Esophagus muscularis mucosa (tissue), 4 donors: ENCODE data around the gene PRSS21. TPM values are rescaled to one million over a fixed set of nuclear protein-coding genes. Genes with fewer than 3 reads are reported as not detected.

ENCODE experiments used
- DNase-seq: peaks from one replicate; pipeline ENCODE4 v3.0.0-alpha.2; 2017; ENCODE audit errors: extremely low spot score
- H3K27ac ChIP-seq, 4 donors: fragments of 200-600 bp; sonication (generic); replicated peaks in 1 of 4; 1 replicate in 3 of 4; 2 replicates in 1 of 4; pipeline ENCODE4 v1.5.1; 2016 to 2019; ENCODE audit warnings: mild to moderate bottlenecking in 1 of 4
- H3K27me3 ChIP-seq, 4 donors: fragments of 200-600 bp; sonication (generic); one replicate each; pipeline versions ENCODE4 v1.5.1 to v1.6.0; 2016 to 2019
- H3K36me3 ChIP-seq, 4 donors: fragments of 200-600 bp; sonication (generic); one replicate each; pipeline ENCODE4 v1.5.1; 2016 to 2019
- H3K4me1 ChIP-seq, 4 donors: fragments of 200-600 bp; sonication (generic); one replicate each; pipeline ENCODE4 v1.5.1; 2016 to 2019
- H3K4me3 ChIP-seq, 4 donors: fragments of 200-600 bp; sonication (generic); 1 replicate in 2 of 4; 2 replicates in 2 of 4; pipeline ENCODE4 v1.5.1; 2016 to 2019; ENCODE audit warnings: mild to moderate bottlenecking in 4 of 4, moderate library complexity in 1 of 4
- H3K9me3 ChIP-seq, 4 donors: fragments of 200-600 bp; sonication (generic); 1 replicate in 3 of 4; 2 replicates in 1 of 4; pipeline ENCODE4 v1.5.1; 2016 to 2019
- EP300 ChIP-seq: sonication (generic); formaldehyde crosslinking; IDR thresholded peaks from one replicate; pipeline ENCODE4 v1.6.1; 2017; ENCODE audit warnings: antibody characterized with exemption
- POLR2A ChIP-seq: fragments of 450-650 bp; IDR thresholded peaks from one replicate; pipeline ENCODE4 v1.6.1; 2017; ENCODE audit warnings: antibody characterized with exemption, moderate library complexity, mild to moderate bottlenecking, low read depth
- POLR2AphosphoS5 ChIP-seq, 2 donors: sonication (generic); formaldehyde crosslinking; IDR thresholded peaks; one replicate each; pipeline ENCODE4 v1.6.1; 2017; ENCODE audit warnings: antibody characterized with exemption in 2 of 2
- WGBS: methylation state at CpG from one replicate; pipeline ENCODE4 v1.1.5; 2018; 5-methylcytosine and 5-hydroxymethylcytosine counted together
- intact Hi-C: fragments of 100-400 bp; cut with DNase I; formaldehyde crosslinking; loops from one replicate; pipeline ENCODE4 v1.15.1; 2023
- small RNA-seq, 3 donors: library from RNA; depleted of rRNA; stranded (forward); fragments of <200 nt; gene quantifications; one replicate each; pipeline ENCODE3, GENCODE V24; 2016
- total RNA-seq, 4 donors: library from RNA; depleted of rRNA; stranded (reverse); fragments of >200 nt; gene quantifications; one replicate each; pipeline versions ENCODE4 v1.1.0 to v1.2.1, GENCODE V29; 2016
- TF ChIP-seq, protein P1 (sequence below), 3 experiments: fragments of 200-600 bp in 2 of 3; fragments of 450-650 bp in 1 of 3; sonication (generic) in 2 of 3; IDR thresholded peaks; one replicate each; pipeline ENCODE4 v1.5.1; 2017 to 2019; ENCODE audit warnings: antibody characterized with exemption in 3 of 3, mild to moderate bottlenecking in 2 of 3, moderate library complexity in 1 of 3

The PRSS21 gene
- total RNA-seq, 4 donors from 2014 or later, result not detected

DNA sequence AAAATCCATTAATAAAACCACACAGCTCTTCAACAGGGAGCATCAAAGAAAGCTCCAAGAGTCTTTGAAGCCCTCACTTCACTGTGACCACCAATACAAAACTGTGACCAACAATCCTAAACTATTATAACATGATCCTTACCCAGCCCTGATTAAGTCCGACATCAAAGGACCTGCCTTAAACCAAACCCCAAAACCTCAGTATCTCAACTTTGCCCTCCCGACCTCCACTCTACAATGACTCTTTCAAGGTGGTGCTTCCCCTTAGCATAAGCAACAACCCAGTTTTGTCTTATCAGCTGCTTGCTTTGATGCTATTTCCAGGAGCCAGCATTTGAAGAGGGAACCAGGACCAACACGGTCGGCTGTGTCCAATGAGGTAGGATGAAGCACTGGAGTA lies 49.4 kb downstream of the PRSS21 start:
- WGBS, result 81% methylated on average over 4 of the region's 4 CpGs
- Histone ChIP-seq H3K27me3 (peaks cover 0 to 22% (median 0%) of the 10 kb centered on the region in 4 donors), H3K4me1 (peaks cover 6 to 12% (median 9%) of the 10 kb centered on the region in 4 donors), H3K9me3 (peaks cover 0 to under 1% (median 0%) of the 10 kb centered on the region in 4 donors), H3K4me3 (no peak overlapping the region), H3K36me3 (no peaks in the 10 kb centered on the region), H3K27ac (no peak overlapping the region)
- no peak for DNase-seq
- TF ChIP-seq, protein P1, sequence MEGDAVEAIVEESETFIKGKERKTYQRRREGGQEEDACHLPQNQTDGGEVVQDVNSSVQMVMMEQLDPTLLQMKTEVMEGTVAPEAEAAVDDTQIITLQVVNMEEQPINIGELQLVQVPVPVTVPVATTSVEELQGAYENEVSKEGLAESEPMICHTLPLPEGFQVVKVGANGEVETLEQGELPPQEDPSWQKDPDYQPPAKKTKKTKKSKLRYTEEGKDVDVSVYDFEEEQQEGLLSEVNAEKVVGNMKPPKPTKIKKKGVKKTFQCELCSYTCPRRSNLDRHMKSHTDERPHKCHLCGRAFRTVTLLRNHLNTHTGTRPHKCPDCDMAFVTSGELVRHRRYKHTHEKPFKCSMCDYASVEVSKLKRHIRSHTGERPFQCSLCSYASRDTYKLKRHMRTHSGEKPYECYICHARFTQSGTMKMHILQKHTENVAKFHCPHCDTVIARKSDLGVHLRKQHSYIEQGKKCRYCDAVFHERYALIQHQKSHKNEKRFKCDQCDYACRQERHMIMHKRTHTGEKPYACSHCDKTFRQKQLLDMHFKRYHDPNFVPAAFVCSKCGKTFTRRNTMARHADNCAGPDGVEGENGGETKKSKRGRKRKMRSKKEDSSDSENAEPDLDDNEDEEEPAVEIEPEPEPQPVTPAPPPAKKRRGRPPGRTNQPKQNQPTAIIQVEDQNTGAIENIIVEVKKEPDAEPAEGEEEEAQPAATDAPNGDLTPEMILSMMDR (IDR thresholded peaks at IDR 0.05), result no peak
- TF ChIP-seq POLR2A (no peak), POLR2AphosphoS5 (IDR thresholded peaks at IDR 0.05) (no peak), EP300 (no peak)
- intact Hi-C loops, result loop anchor here (10.0 kb wide), 1 partner anchor 152 kb away; no protein-coding TSS in a partner anchor

DNA sequence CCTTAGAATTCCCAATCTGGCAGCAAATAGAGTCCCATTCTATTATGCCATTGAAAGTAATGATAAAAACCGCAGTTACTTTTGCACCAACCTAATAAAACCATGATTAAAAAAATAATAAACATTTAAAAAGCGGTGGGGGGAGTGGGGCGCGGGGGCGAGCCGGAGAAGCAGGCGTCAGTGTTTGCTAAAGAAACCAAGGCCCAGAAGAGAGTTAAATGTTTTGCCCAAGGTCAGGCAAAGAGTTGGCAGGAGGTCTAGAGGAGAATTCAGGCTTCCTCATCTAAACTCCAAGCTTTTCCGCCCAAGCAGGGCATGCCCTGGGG lies 50.6 kb downstream of the PRSS21 start:
- H3K36me3 ChIP-seq, result no peaks in the 10 kb centered on the region
- H3K4me1 ChIP-seq, result peaks cover 6 to 12% (median 9%) of the 10 kb centered on the region in 4 donors
- peaks cover 0 to 11% (median 0%) of the 10 kb centered on the region in 4 donors for H3K27me3 ChIP-seq
- H3K4me3 ChIP-seq, result peak overlapping the region; percentile 67 to 75 (median 68)
- peak overlapping the region; percentile 88 to 91 (median 90) for H3K27ac ChIP-seq
- no peaks in the 10 kb centered on the region for H3K9me3 ChIP-seq
- intact Hi-C loops, result loop anchor here (10.0 kb wide), 1 partner anchor 153 kb away; no protein-coding TSS in a partner anchor
- WGBS, result 54% methylated on average over 8 of the region's 8 CpGs
- TF ChIP-seq POLR2A (no peak), POLR2AphosphoS5 (IDR thresholded peaks at IDR 0.05) (no peak), EP300 (no peak)
- TF ChIP-seq, protein P1 (IDR thresholded peaks at IDR 0.05), result no peak
- no peak for DNase-seq

DNA sequence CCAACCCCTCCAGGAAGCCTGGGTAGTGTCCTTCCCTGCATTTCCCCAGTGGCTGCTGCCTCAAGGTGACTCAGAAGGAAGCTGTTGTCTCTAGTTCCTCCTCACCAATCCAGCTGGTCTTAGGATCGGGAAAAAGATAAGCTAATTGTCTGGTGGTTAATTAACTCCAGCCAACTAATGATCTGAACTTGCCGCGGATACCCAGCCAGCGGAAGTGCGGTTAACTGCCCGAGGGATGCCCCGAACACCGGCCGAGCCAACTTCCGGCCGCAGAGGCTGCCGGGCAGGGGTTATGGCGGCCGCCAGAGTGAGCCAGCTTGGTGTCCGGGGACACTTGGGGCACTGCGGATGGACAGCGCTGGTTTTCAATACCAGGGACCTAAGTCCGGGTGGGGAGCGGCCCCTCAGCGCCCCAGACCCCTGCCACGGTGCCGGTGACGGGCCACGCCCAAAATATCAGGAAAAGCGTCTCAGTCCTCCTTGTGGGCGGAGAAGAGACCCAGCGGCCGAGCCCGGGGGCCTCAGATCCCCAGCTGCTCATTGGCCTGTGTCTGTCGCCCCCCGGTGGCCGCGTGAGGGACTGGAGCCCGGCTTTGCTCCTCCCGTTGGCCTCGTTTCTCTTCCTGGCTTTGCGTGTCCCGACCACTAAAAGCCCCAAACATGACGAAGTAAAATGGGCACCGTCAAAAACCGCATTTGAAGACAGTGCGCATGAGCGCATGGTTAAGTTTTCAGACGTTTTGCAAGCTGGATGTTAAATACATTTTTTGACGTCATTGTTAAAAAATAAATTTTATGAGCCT lies 51.2 kb downstream of the PRSS21 start:
- WGBS, result 1% methylated on average over 23 of the region's 45 CpGs
- no peaks in the 10 kb centered on the region for H3K9me3 ChIP-seq
- no peak for TF ChIP-seq EP300
- peak; percentile 59 for TF ChIP-seq POLR2A
- TF ChIP-seq, protein P1 (IDR thresholded peaks at IDR 0.05), result peak in 2 of 3 experiments; percentile 97 to 98
- peak; percentile 82 to 83 for TF ChIP-seq POLR2AphosphoS5 (IDR thresholded peaks at IDR 0.05)
- H3K36me3 ChIP-seq, result no peaks in the 10 kb centered on the region
- H3K27me3 ChIP-seq, result peaks cover 0 to 5% (median 0%) of the 10 kb centered on the region in 4 donors
- intact Hi-C loops, result loop anchor here (10.0 kb wide), 1 partner anchor 153 kb away; no protein-coding TSS in a partner anchor
- peak; percentile 98 for DNase-seq
- H3K4me1 ChIP-seq, result peaks cover 6 to 12% (median 9%) of the 10 kb centered on the region in 4 donors
- H3K27ac ChIP-seq, result peak overlapping the region; percentile 88 to 91 (median 90)
- peak overlapping the region; percentile 67 to 75 (median 68) for H3K4me3 ChIP-seq

Small RNA genes within 50 kb of the gene (small RNA-seq; reads per million reads assigned to genes)
- gene SNORA3C, result 0 reads per million in 3 donors

Other genes with a start within 250 kb of the PRSS21 start
- gene KCTD5, start 134.7 kb upstream of the PRSS21 start, total RNA-seq, result 10 to 100 TPM in 3 of 4 donors, 1 to 10 TPM in 1; 9.1 to 22.1 (median 15.7) TPM
- 1 to 10 TPM in 3 of 4 donors, under 1 TPM in 1; 0.75 to 4.2 (median 2.2) TPM for gene PRSS27, start 97.0 kb upstream of the PRSS21 start, total RNA-seq
- 100 to 1,000 TPM; 126 to 325 (median 234) TPM for gene SRRM2, start 64.6 kb upstream of the PRSS21 start, total RNA-seq
- 100 to 1,000 TPM; 199 to 229 (median 213) TPM for gene ELOB, start 40.0 kb upstream of the PRSS21 start, total RNA-seq
- gene PRSS33, start 29.7 kb upstream of the PRSS21 start, total RNA-seq, result not detected
- gene PRSS41, start 18.8 kb upstream of the PRSS21 start, total RNA-seq, result not detected
- not detected for gene ZG16B, start 13.1 kb downstream of the PRSS21 start, total RNA-seq
- gene PRSS22, start 40.9 kb downstream of the PRSS21 start, total RNA-seq, result not detected
- 10 to 100 TPM; 41.9 to 47.2 (median 43.9) TPM for gene FLYWCH2, start 66.0 kb downstream of the PRSS21 start, total RNA-seq
- gene FLYWCH1, start 94.7 kb downstream of the PRSS21 start, total RNA-seq, result 10 to 100 TPM; 33.8 to 61.6 (median 46.8) TPM
- under 1 TPM in 1 of 4 donors, not detected in 3; 0.13 TPM for gene KREMEN2, start 147.0 kb downstream of the PRSS21 start, total RNA-seq
- gene PAQR4, start 152.1 kb downstream of the PRSS21 start, total RNA-seq, result 1 to 10 TPM; 2.2 to 7.5 (median 4.7) TPM
- gene PKMYT1, start 163.2 kb downstream of the PRSS21 start, total RNA-seq, result 1 to 10 TPM in 1 of 4 donors, under 1 TPM in 1, not detected in 2; 0.57 to 2.5 TPM
- gene CLDN9, start 195.7 kb downstream of the PRSS21 start, total RNA-seq, result under 1 TPM in 3 of 4 donors, not detected in 1; 0.17 to 0.42 (median 0.32) TPM
- gene CLDN6, start 200.9 kb downstream of the PRSS21 start, total RNA-seq, result not detected
- gene TNFRSF12A, start 203.1 kb downstream of the PRSS21 start, total RNA-seq, result 100 to 1,000 TPM in 1 of 4 donors, 10 to 100 TPM in 3; 20.9 to 140 (median 57.5) TPM
- 100 to 1,000 TPM in 2 of 4 donors, 10 to 100 TPM in 2; 28.8 to 134 (median 72.2) TPM for gene HCFC1R1, start 206.7 kb downstream of the PRSS21 start, total RNA-seq
- gene THOC6, start 206.8 kb downstream of the PRSS21 start, total RNA-seq, result 10 to 100 TPM; 14.1 to 27.9 (median 23.0) TPM
- gene BICDL2, start 219.7 kb downstream of the PRSS21 start, total RNA-seq, result under 1 TPM in 2 of 4 donors, not detected in 2; 0.19 to 0.42 TPM
- gene MMP25, start 229.3 kb downstream of the PRSS21 start, total RNA-seq, result 1 to 10 TPM in 1 of 4 donors, under 1 TPM in 3; under 0.01 to 4.5 (median 0.12) TPM
- gene IL32, start 248.4 kb downstream of the PRSS21 start, total RNA-seq, result 10 to 100 TPM; 13.7 to 40.8 (median 31.2) TPM